H9 (cell line): Measurements from ENCODE around the gene GNPDA2. TPM values are rescaled to one million over a fixed set of nuclear protein-coding genes. Genes with fewer than 3 reads are reported as not detected.

Experiments used
- DNase-seq: peaks from one replicate; pipeline ENCODE4 v3.0.0-alpha.2; 2017
- H2AFZ ChIP-seq: one replicate; pipeline ENCODE4 v1.6.1; 2013; ENCODE audit warnings: mild to moderate bottlenecking, low read length, control low read depth, moderate library complexity
- H2AK5ac ChIP-seq: 2 replicates; pipeline ENCODE4 v1.6.1; 2013; ENCODE audit warnings: low read length, control low read depth, mixed read lengths; ENCODE audit not compliant: insufficient read length
- H2BK120ac ChIP-seq: one replicate; pipeline ENCODE4 v1.6.1; 2013; ENCODE audit warnings: low read depth, mild to moderate bottlenecking, low read length, control low read depth, inconsistent platforms; ENCODE audit not compliant: poor library complexity, severe bottlenecking
- H2BK12ac ChIP-seq: 2 replicates; pipeline ENCODE4 v1.6.1; 2013; ENCODE audit warnings: low read length, control low read depth, mixed read lengths, low read depth; ENCODE audit not compliant: insufficient read length
- H2BK15ac ChIP-seq: 2 replicates; pipeline ENCODE4 v1.6.1; 2013; ENCODE audit warnings: low read depth, low read length, control low read depth
- H2BK20ac ChIP-seq: one replicate; pipeline ENCODE4 v1.6.1; 2013; ENCODE audit warnings: low read depth, mild to moderate bottlenecking, low read length, control low read depth, inconsistent platforms; ENCODE audit not compliant: poor library complexity, severe bottlenecking
- H2BK5ac ChIP-seq: 2 replicates; pipeline ENCODE4 v1.6.1; 2013; ENCODE audit warnings: low read length, control low read depth, mixed read lengths; ENCODE audit not compliant: insufficient read length
- H3K14ac ChIP-seq: 2 replicates; pipeline ENCODE4 v1.6.1; 2013; ENCODE audit warnings: low read length, control low read depth; ENCODE audit not compliant: insufficient read depth
- H3K18ac ChIP-seq: 2 replicates; pipeline ENCODE4 v1.6.1; 2013; ENCODE audit warnings: low read depth, mild to moderate bottlenecking, mixed read lengths, low read length, control low read depth; ENCODE audit not compliant: insufficient read length
- H3K23ac ChIP-seq: 2 replicates; pipeline ENCODE4 v1.6.1; 2013; ENCODE audit warnings: low read length, control low read depth, mixed read lengths, low read depth; ENCODE audit not compliant: insufficient read length
- H3K23me2 ChIP-seq: 2 replicates; pipeline ENCODE4 v1.6.1; 2013; ENCODE audit warnings: low read depth, mild to moderate bottlenecking, mixed read lengths, low read length, control low read depth; ENCODE audit not compliant: insufficient read length, poor library complexity, severe bottlenecking
- H3K27ac ChIP-seq: 2 replicates; pipeline ENCODE4 v1.5.1; 2013; ENCODE audit warnings: low read length, control low read depth, mixed read lengths, low read depth; ENCODE audit not compliant: insufficient read length
- H3K27me3 ChIP-seq: 2 replicates; pipeline ENCODE4 v1.6.1; 2013; ENCODE audit warnings: low read length, control low read depth, inconsistent platforms; ENCODE audit not compliant: insufficient read depth
- H3K4ac ChIP-seq: 2 replicates; pipeline ENCODE4 v1.6.1; 2013; ENCODE audit warnings: low read depth, mild to moderate bottlenecking, control low read depth, inconsistent platforms, low read length, moderate library complexity
- H3K4me1 ChIP-seq: 2 replicates; pipeline ENCODE4 v1.6.1; 2013; ENCODE audit warnings: low read length, control low read depth, inconsistent platforms; ENCODE audit not compliant: insufficient read depth
- H3K4me2 ChIP-seq: 2 replicates; pipeline ENCODE4 v1.6.1; 2013; ENCODE audit warnings: low read length, control low read depth, mixed read lengths; ENCODE audit not compliant: insufficient read length, insufficient read depth
- H3K56ac ChIP-seq: 2 replicates; pipeline ENCODE4 v1.6.1; 2013; ENCODE audit warnings: low read depth, mild to moderate bottlenecking, mixed read lengths, low read length, control low read depth; ENCODE audit not compliant: insufficient read length
- H3K79me1 ChIP-seq: 2 replicates; pipeline ENCODE4 v1.6.1; 2013; ENCODE audit warnings: low read depth, mild to moderate bottlenecking, moderate library complexity, low read length, control low read depth, inconsistent platforms; ENCODE audit not compliant: insufficient read depth, poor library complexity, severe bottlenecking
- H3K79me2 ChIP-seq: 2 replicates; pipeline ENCODE4 v1.6.1; 2013; ENCODE audit warnings: low read length, control low read depth, inconsistent platforms; ENCODE audit not compliant: insufficient read depth
- H3K9ac ChIP-seq: 2 replicates; pipeline ENCODE4 v1.6.1; 2013; ENCODE audit warnings: low read length, control low read depth, mixed read lengths; ENCODE audit not compliant: insufficient read length; ENCODE audit errors: extremely low read depth
- H3K9me3 ChIP-seq: one replicate; pipeline ENCODE4 v1.6.1; 2013; ENCODE audit warnings: low read depth, low read length, inconsistent platforms; ENCODE audit not compliant: control insufficient read depth
- H3T11ph ChIP-seq: one replicate; pipeline ENCODE4 v1.6.1; 2013; ENCODE audit warnings: mild to moderate bottlenecking, low read length, control low read depth, inconsistent platforms
- H4K20me1 ChIP-seq: one replicate; pipeline ENCODE4 v1.6.1; 2013; ENCODE audit not compliant: control insufficient read depth, insufficient read length, insufficient read depth
- H4K5ac ChIP-seq: 2 replicates; pipeline ENCODE4 v1.6.1; 2013; ENCODE audit warnings: low read depth, mild to moderate bottlenecking, mixed read lengths, low read length, control low read depth; ENCODE audit not compliant: insufficient read length
- H4K8ac ChIP-seq: replicated peaks from 2 replicates; pipeline ENCODE4 v1.6.1; 2013; ENCODE audit warnings: low read length, control low read depth, mixed read lengths, low read depth; ENCODE audit not compliant: insufficient read length
- H4K91ac ChIP-seq: 2 replicates; pipeline ENCODE4 v1.6.1; 2013; ENCODE audit warnings: low read depth, mild to moderate bottlenecking, moderate library complexity, mixed read lengths, low read length, control low read depth; ENCODE audit not compliant: insufficient read length
- H3K27ac Mint-ChIP-seq, 3 experiments: 2 replicates in 2 of 3; 3 replicates in 1 of 3; pipeline ENCODE4 v1.8.0; 2020 to 2021; ENCODE audit warnings: mixed read lengths in 3 of 3, mild to moderate bottlenecking in 1 of 3, moderate library complexity in 1 of 3
- H3K27me3 Mint-ChIP-seq: 2 replicates; pipeline ENCODE4 v1.8.0; 2021; ENCODE audit warnings: low read depth, mild to moderate bottlenecking, moderate library complexity, mixed read lengths
- H3K36me3 Mint-ChIP-seq, 3 experiments: 2 replicates in 2 of 3; 3 replicates in 1 of 3; pipeline ENCODE4 v1.8.0; 2020 to 2021; ENCODE audit warnings: low read depth in 3 of 3, mixed read lengths in 3 of 3; ENCODE audit not compliant: insufficient read depth in 1 of 3
- H3K4me1 Mint-ChIP-seq, 2 experiments: 2 replicates each; pipeline ENCODE4 v1.8.0; 2020; ENCODE audit warnings: mixed read lengths in 2 of 2
- H3K4me3 Mint-ChIP-seq, 2 experiments: 2 replicates in 1 of 2; 3 replicates in 1 of 2; pipeline ENCODE4 v1.8.0; 2020 to 2021; ENCODE audit warnings: mild to moderate bottlenecking in 2 of 2, mixed read lengths in 2 of 2, moderate library complexity in 1 of 2
- H3K9me3 Mint-ChIP-seq, 2 experiments: 2 replicates in 1 of 2; 3 replicates in 1 of 2; pipeline ENCODE4 v1.8.0; 2020; ENCODE audit warnings: mild to moderate bottlenecking in 2 of 2, mixed read lengths in 2 of 2, moderate library complexity in 1 of 2
- CTCF ChIP-seq: fragments of 200-600 bp; sonication (generic); conservative IDR thresholded peaks from 3 replicates; pipeline ENCODE4 v1.8.0; 2021; ENCODE audit warnings: antibody characterized with exemption, mild to moderate bottlenecking
- WGBS: extraction: QIAGEN DNeasy Blood & Tissue Kit; methylation state at CpG from one replicate; pipeline ENCODE4 v1.1.7; 2013; ENCODE audit warnings: missing lambda C conversion rate, low lambda C conversion rate, mixed read lengths; ENCODE audit not compliant: insufficient read length; ENCODE audit errors: extremely low coverage; 5-methylcytosine and 5-hydroxymethylcytosine counted together
- total RNA-seq: library from RNA; stranded (reverse); gene quantifications from 2 replicates; pipeline ENCODE4 v1.2.1, GENCODE V29; 2021

GNPDA2 gene
- total RNA-seq, 1 experiment from 2014 or later: 4.8 TPM

- no peak overlapping the region for H3K27ac ChIP-seq
- no peak overlapping the region for H3K14ac ChIP-seq
- Mint-ChIP-seq H3K4me1 (peaks cover 12 to 20% of the 10 kb centered on the region in 2 experiments), H3K9me3 (no peaks in the 10 kb centered on the region), H3K36me3 (no peaks in the 10 kb centered on the region; a peak in 1 of 7 replicates), H3K4me3 (no peak overlapping the region), H3K27me3 (peaks cover 2% of the 10 kb centered on the region), H3K27ac (no peak overlapping the region)
- H3K79me2 ChIP-seq: no peaks in the 10 kb centered on the region; the same call in 1 of the 2 replicates
- H2BK12ac ChIP-seq: no peak overlapping the region
- no peak overlapping the region for H4K91ac ChIP-seq
- no peak overlapping the region for H3T11ph ChIP-seq
- H2BK5ac ChIP-seq: no peak overlapping the region
- no peak overlapping the region for H2BK120ac ChIP-seq
- H2AFZ ChIP-seq: no peak overlapping the region
- peaks cover 4% of the 10 kb centered on the region for H3K23me2 ChIP-seq
- no peak overlapping the region for H2BK20ac ChIP-seq
- no peaks in the 10 kb centered on the region for H3K79me1 ChIP-seq
- no peaks in the 10 kb centered on the region for H4K20me1 ChIP-seq
- no peaks in the 10 kb centered on the region for H3K4me1 ChIP-seq
- H3K9me3 ChIP-seq: no peaks in the 10 kb centered on the region
- no peak overlapping the region for H4K5ac ChIP-seq
- H3K9ac ChIP-seq: no peak overlapping the region
- DNase-seq: no peak
- no CpG with 5 or more reads among the region's 4 CpGs for WGBS
- no peak overlapping the region for H3K4me2 ChIP-seq
- H3K56ac ChIP-seq: no peak overlapping the region
- no peak overlapping the region for H2BK15ac ChIP-seq
- H3K27me3 ChIP-seq: no peaks in the 10 kb centered on the region
- H2AK5ac ChIP-seq: no peak overlapping the region
- H3K23ac ChIP-seq: no peak overlapping the region
- no peak overlapping the region for H3K4ac ChIP-seq
- TF ChIP-seq CTCF: no peak
- no peak overlapping the region for H4K8ac ChIP-seq
- no peak overlapping the region for H3K18ac ChIP-seq
Measured at GRCh38 chr4:44720371-44720770, 6.0 kb downstream of the GNPDA2 start.
